OCI-LY1 (cell line): ENCODE data around the gene ITGB8.

ENCODE experiments used
- CTCF ChIP-seq: fragments of 200-600 bp; sonication (generic), shearing (Covaris generic); IDR thresholded peaks from 2 replicates; pipeline ENCODE4 v1.5.1; 2017; ENCODE audit warnings: mild to moderate bottlenecking, antibody characterized with exemption, low read length, moderate library complexity, mixed read lengths
- EZH2 ChIP-seq: fragments of 200-600 bp; sonication (generic), shearing (Covaris generic); IDR thresholded peaks from 2 replicates; pipeline ENCODE4 v1.8.0; 2017; ENCODE audit warnings: borderline replicate concordance, mixed run types, mild to moderate bottlenecking, antibody characterized with exemption, low read length, moderate library complexity, mixed read lengths

GRCh38 chr7:20403331-20403730 lies 72.6 kb downstream of the ITGB8 start:
- no peak for TF ChIP-seq CTCF
- no peak for TF ChIP-seq EZH2
